CD14-positive monocyte (primary cell): Measurements from ENCODE around the gene NAA38. TPM values are rescaled to one million over a fixed set of nuclear protein-coding genes. Genes with fewer than 3 reads are reported as not detected.

Experiments
- DNase-seq, 3 donors: peaks; one replicate each; pipeline ENCODE4 v3.0.0-alpha.2; 2011 to 2022
- H2AFZ ChIP-seq: 2 replicates; pipeline ENCODE4 v1.6.0; 2012; ENCODE audit warnings: mild to moderate bottlenecking, low read depth, low read length, inconsistent platforms; ENCODE audit not compliant: insufficient read depth, poor library complexity, severe bottlenecking
- H3K27ac ChIP-seq, 2 donors: 1 replicate in 1 of 2; 2 replicates in 1 of 2; pipeline ENCODE4 v1.5.1; 2012 to 2013; ENCODE audit warnings: low read length in 2 of 2, control low read depth in 1 of 2, inconsistent platforms in 1 of 2, low read depth in 1 of 2, mild to moderate bottlenecking in 1 of 2
- H3K27me3 ChIP-seq, 2 donors: one replicate each; pipeline versions ENCODE4 v1.6.0 to v1.6.1; 2011 to 2013; ENCODE audit warnings: low read length in 2 of 2; ENCODE audit not compliant: control insufficient read depth in 2 of 2, insufficient read depth in 2 of 2
- H3K36me3 ChIP-seq, 2 donors: replicated peaks in 1 of 2; 1 replicate in 1 of 2; 2 replicates in 1 of 2; pipeline versions ENCODE4 v1.5.1 to v1.6.1; 2012 to 2013; ENCODE audit warnings: low read length in 2 of 2, control low read depth in 1 of 2, inconsistent platforms in 1 of 2, mild to moderate bottlenecking in 1 of 2; ENCODE audit not compliant: insufficient read depth in 2 of 2, control insufficient read depth in 1 of 2
- H3K4me1 ChIP-seq, 2 donors: 1 replicate in 1 of 2; 2 replicates in 1 of 2; pipeline versions ENCODE4 v1.5.1 to v1.6.1; 2012 to 2013; ENCODE audit warnings: low read length in 2 of 2, control low read depth in 1 of 2, inconsistent platforms in 1 of 2, mild to moderate bottlenecking in 1 of 2, moderate library complexity in 1 of 2; ENCODE audit not compliant: insufficient read depth in 2 of 2, control insufficient read depth in 1 of 2
- H3K4me2 ChIP-seq: replicated peaks from 2 replicates; pipeline ENCODE3; 2012; ENCODE audit warnings: low read length, moderate library complexity, mild to moderate bottlenecking; ENCODE audit not compliant: poor library complexity, severe bottlenecking; ENCODE audit errors: extremely low read depth
- H3K4me3 ChIP-seq, 3 experiments: fragments of 200-600 bp in 1 of 3; sonication (generic) in 1 of 3; replicated peaks in 1 of 3; 1 replicate in 2 of 3; 2 replicates in 1 of 3; pipeline ENCODE4 v1.5.1; 2011 to 2013; ENCODE audit warnings: low read length in 3 of 3, mild to moderate bottlenecking in 3 of 3, control low read depth in 2 of 3, low read depth in 2 of 3, inconsistent platforms in 1 of 3, moderate library complexity in 1 of 3
- H3K79me2 ChIP-seq: 2 replicates; pipeline ENCODE4 v1.6.0; 2012; ENCODE audit warnings: mild to moderate bottlenecking, control low read depth, inconsistent platforms, low read length, moderate library complexity; ENCODE audit not compliant: insufficient read depth
- H3K9ac ChIP-seq: 2 replicates; pipeline ENCODE4 v1.6.0; 2017; ENCODE audit warnings: low read length, mild to moderate bottlenecking; ENCODE audit not compliant: insufficient read depth, poor library complexity, severe bottlenecking
- H3K9me3 ChIP-seq, 2 donors: replicated peaks in 1 of 2; 1 replicate in 1 of 2; 2 replicates in 1 of 2; pipeline versions ENCODE4 v1.5.1 to v1.6.1; 2012 to 2013; ENCODE audit warnings: low read length in 2 of 2, control low read depth in 1 of 2; ENCODE audit not compliant: control insufficient read depth in 1 of 2, insufficient read depth in 1 of 2
- H4K20me1 ChIP-seq: 2 replicates; pipeline ENCODE4 v1.6.0; 2012; ENCODE audit warnings: mild to moderate bottlenecking, low read length, control low read depth, moderate library complexity; ENCODE audit not compliant: insufficient read depth
- H3K27ac Mint-ChIP-seq, 7 donors: one replicate each; pipeline ENCODE4 v1.8.0; 2020; ENCODE audit warnings: mild to moderate bottlenecking in 7 of 7, mixed read lengths in 7 of 7, moderate library complexity in 6 of 7, inconsistent platforms in 2 of 7
- H3K27me3 Mint-ChIP-seq, 3 donors: one replicate each; pipeline ENCODE4 v1.8.0; 2021 to 2022; ENCODE audit warnings: low read depth in 3 of 3, mild to moderate bottlenecking in 3 of 3, mixed read lengths in 3 of 3, moderate library complexity in 3 of 3, inconsistent platforms in 1 of 3
- H3K36me3 Mint-ChIP-seq, 2 donors: one replicate each; pipeline ENCODE4 v1.8.0; 2020; ENCODE audit warnings: mixed read lengths in 2 of 2, inconsistent platforms in 1 of 2, mild to moderate bottlenecking in 1 of 2
- H3K4me1 Mint-ChIP-seq: one replicate; pipeline ENCODE4 v1.8.0; 2020; ENCODE audit warnings: mild to moderate bottlenecking, mixed read lengths
- H3K4me3 Mint-ChIP-seq, 2 donors: one replicate each; pipeline ENCODE4 v1.8.0; 2020; ENCODE audit warnings: mild to moderate bottlenecking in 2 of 2, mixed read lengths in 2 of 2, moderate library complexity in 1 of 2
- H3K9me3 Mint-ChIP-seq, 7 donors: one replicate each; pipeline ENCODE4 v1.8.0; 2020 to 2022; ENCODE audit warnings: mixed read lengths in 7 of 7, mild to moderate bottlenecking in 6 of 7, moderate library complexity in 6 of 7, inconsistent platforms in 2 of 7
- CTCF ChIP-seq: fragments of 200-600 bp; IDR thresholded peaks from one replicate; pipeline ENCODE4 v1.8.0; 2022; ENCODE audit warnings: antibody characterized with exemption, mild to moderate bottlenecking
- WGBS: methylation state at CpG from one replicate; pipeline ENCODE4 v1.1.5; 2013; ENCODE audit warnings: missing lambda C conversion rate; ENCODE audit not compliant: insufficient coverage; 5-methylcytosine and 5-hydroxymethylcytosine counted together
- intact Hi-C, 2 donors: fragments of 100-400 bp; cut with micrococcal nuclease; formaldehyde crosslinking; loops; one replicate each; pipeline versions ENCODE4 v1.15.0 to v1.15.1; 2023
- polyA plus RNA-seq, 3 donors: library from polyadenylated mRNA; depleted of rRNA in 1 of 3; unstranded in 2 of 3; stranded (reverse) in 1 of 3; fragments of 300-500 nt in 2 of 3; fragments of >200 nt in 1 of 3; fragmentation: Illumina TruSeq in 2 of 3; gene quantifications; 1 replicate in 2 of 3; 2 replicates in 1 of 3; pipeline ENCODE4 v1.2.3, GENCODE V29; 2012 to 2021
- small RNA-seq: library from RNA; depleted of rRNA; stranded (forward); fragments of <200 nt; gene quantifications from one replicate; pipeline ENCODE3, GENCODE V24; 2012; ENCODE audit warnings: low read depth; ENCODE audit not compliant: insufficient read length

Gene NAA38
- polyA plus RNA-seq, 3 donors: 63.8 to 197 (median 148) TPM

GRCh38 chr17:7809086-7809790, 48.1 kb downstream of the NAA38 start:
- Histone ChIP-seq H3K79me2 (no peaks in the 10 kb centered on the region), H3K9me3 (no peaks in the 10 kb centered on the region), H3K27ac (no peak overlapping the region), H4K20me1 (no peaks in the 10 kb centered on the region), H3K4me2 (no peak overlapping the region), H2AFZ (no peak overlapping the region), H3K4me1 (peaks cover 10 to 19% of the 10 kb centered on the region in 2 donors), H3K27me3 (no peaks in the 10 kb centered on the region), H3K36me3 (no peaks in the 10 kb centered on the region), H3K4me3 (no peak overlapping the region), H3K9ac (no peak overlapping the region)
- H3K9me3 Mint-ChIP-seq: no peaks in the 10 kb centered on the region
- whole genome bisulfite sequencing: 87% methylated on average over 6 of the region's 11 CpGs
- no peak for TF ChIP-seq CTCF
- no peak for DNase-seq
- intact Hi-C loops: no loop called here
- peaks cover 13% of the 10 kb centered on the region for H3K4me1 Mint-ChIP-seq
- H3K27ac Mint-ChIP-seq: no peak overlapping the region
- peaks cover 0 to 6% (median 3%) of the 10 kb centered on the region in 3 donors for H3K27me3 Mint-ChIP-seq
- H3K4me3 Mint-ChIP-seq: no peak overlapping the region
- no peaks in the 10 kb centered on the region for H3K36me3 Mint-ChIP-seq

GRCh38 chr17:7807206-7807605, 50.2 kb downstream of the NAA38 start:
- H3K4me3 Mint-ChIP-seq: no peak overlapping the region
- Histone ChIP-seq H3K36me3 (no peaks in the 10 kb centered on the region), H3K9ac (no peak overlapping the region), H3K79me2 (no peaks in the 10 kb centered on the region), H3K4me1 (peaks cover 10 to 19% of the 10 kb centered on the region in 2 donors), H4K20me1 (no peaks in the 10 kb centered on the region), H3K4me2 (no peak overlapping the region), H3K27me3 (no peaks in the 10 kb centered on the region), H3K9me3 (no peaks in the 10 kb centered on the region), H2AFZ (no peak overlapping the region), H3K4me3 (no peak overlapping the region), H3K27ac (no peak overlapping the region)
- H3K4me1 Mint-ChIP-seq: peaks cover 13% of the 10 kb centered on the region
- DNase-seq: no peak
- no peaks in the 10 kb centered on the region for H3K36me3 Mint-ChIP-seq
- intact Hi-C loops: no loop called here
- WGBS: 97% methylated on average over 19 of the region's 21 CpGs
- H3K27ac Mint-ChIP-seq: peak overlapping the region in 1 of 7 donors; percentile 11
- no peak for TF ChIP-seq CTCF
- peaks cover 1 to 12% (median 5%) of the 10 kb centered on the region in 3 donors for H3K27me3 Mint-ChIP-seq
- no peaks in the 10 kb centered on the region for H3K9me3 Mint-ChIP-seq

Small RNA genes lying within 50 kb of the gene (small RNA-seq; reads per million reads assigned to genes)
- gene SCARNA21: 6.6 reads per million, percentile 62 among the genes with 10 or more reads in this experiment

Other genes starting within 250 kb of the NAA38 start
- gene FXR2, start 242.7 kb downstream of the NAA38 start, polyA plus RNA-seq: 10 to 100 TPM in 1 of 3 donors, 1 to 10 TPM in 2; 6.2 to 23.0 (median 9.2) TPM
- gene SAT2, start 229.7 kb downstream of the NAA38 start, polyA plus RNA-seq: 100 to 1,000 TPM in 1 of 3 donors, 10 to 100 TPM in 2; 83.4 to 155 (median 89.8) TPM
- under 1 TPM in 2 of 3 donors, not detected in 1; 0.43 TPM for gene SHBG, start 227.4 kb downstream of the NAA38 start, polyA plus RNA-seq
- gene ATP1B2, start 206.6 kb downstream of the NAA38 start, polyA plus RNA-seq: under 1 TPM in 1 of 3 donors, not detected in 2; 0.07 TPM
- 10 to 100 TPM; 16.2 to 35.1 (median 25.8) TPM for gene TP53, start 170.1 kb downstream of the NAA38 start, polyA plus RNA-seq
- 1 to 10 TPM; 6.3 to 9.8 (median 9.1) TPM for gene WRAP53, start 169.1 kb downstream of the NAA38 start, polyA plus RNA-seq
- under 1 TPM in 1 of 3 donors, not detected in 2; 0.01 TPM for gene EFNB3, start 152.4 kb downstream of the NAA38 start, polyA plus RNA-seq
- gene DNAH2, start 139.8 kb downstream of the NAA38 start, polyA plus RNA-seq: under 1 TPM in 2 of 3 donors, not detected in 1; 0.03 to 0.15 TPM
- 10 to 100 TPM in 1 of 3 donors, under 1 TPM in 2; 0.37 to 25.5 (median 0.44) TPM for gene KDM6B, start 23.3 kb downstream of the NAA38 start, polyA plus RNA-seq
- 10 to 100 TPM in 1 of 3 donors, not detected in 2; 10.2 TPM for gene TMEM88, start 2.5 kb downstream of the NAA38 start, polyA plus RNA-seq
- 1 to 10 TPM in 1 of 3 donors, under 1 TPM in 2; 0.50 to 4.8 (median 0.98) TPM for gene CYB5D1, start 444 bp upstream of the NAA38 start, polyA plus RNA-seq
- gene CHD3, start 31.2 kb upstream of the NAA38 start, polyA plus RNA-seq: 10 to 100 TPM in 1 of 3 donors, under 1 TPM in 2; 0.55 to 67.9 (median 0.91) TPM
- gene RNF227, start 58.7 kb upstream of the NAA38 start, polyA plus RNA-seq: 1 to 10 TPM in 2 of 3 donors, under 1 TPM in 1; 0.59 to 6.7 (median 1.3) TPM
- gene KCNAB3, start 72.3 kb upstream of the NAA38 start, polyA plus RNA-seq: 10 to 100 TPM in 1 of 3 donors, not detected in 2; 11.7 TPM
- 100 to 1,000 TPM; 172 to 266 (median 224) TPM for gene TRAPPC1, start 74.4 kb upstream of the NAA38 start, polyA plus RNA-seq
- gene CNTROB, start 74.6 kb upstream of the NAA38 start, polyA plus RNA-seq: 10 to 100 TPM in 1 of 3 donors, 1 to 10 TPM in 2; 4.7 to 22.8 (median 6.5) TPM
- gene GUCY2D, start 145.1 kb upstream of the NAA38 start, polyA plus RNA-seq: under 1 TPM in 2 of 3 donors, not detected in 1; 0.04 to 0.46 TPM
- gene ALOX15B, start 181.5 kb upstream of the NAA38 start, polyA plus RNA-seq: 1 to 10 TPM; 1.7 to 2.8 (median 2.0) TPM
- not detected for gene ALOX12B, start 230.2 kb upstream of the NAA38 start, polyA plus RNA-seq